ENCODE results near the gene COG1. TPM values are rescaled to one million over a fixed set of nuclear protein-coding genes. Genes with fewer than 3 reads are reported as not detected.

Gene COG1
- polyA plus RNA-seq, 1 donor, result 36.2 TPM

DNA sequence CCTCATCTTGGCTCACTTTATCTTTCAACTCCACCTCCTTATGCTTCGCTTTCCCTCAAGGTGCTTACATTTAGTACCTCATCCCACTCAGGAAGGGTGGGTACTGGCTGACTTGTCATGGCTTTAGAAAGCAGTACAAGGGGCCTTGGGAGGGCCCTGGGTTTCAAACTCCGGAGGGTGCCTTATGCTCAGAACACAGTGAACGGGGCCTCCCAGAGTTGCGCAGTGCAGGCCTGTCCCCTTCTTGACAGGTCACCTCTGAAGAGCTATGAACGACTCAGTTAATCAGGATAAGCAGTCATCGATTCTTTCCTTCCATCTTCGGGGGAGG is 6.0 kb downstream of the COG1 start:
- no peak overlapping the region for H3K4me3 ChIP-seq (ENCODE audit: low read length)
- H3K4me1 ChIP-seq (ENCODE audit: control insufficient read depth, insufficient read depth, low read length), result peaks cover 17% of the 10 kb centered on the region
- H3K36me3 ChIP-seq (ENCODE audit: control insufficient read depth, insufficient read depth, low read length), result peaks cover 65% of the 10 kb centered on the region
- H3K9me3 ChIP-seq (ENCODE audit: control insufficient read depth, low read depth, low read length), result no peaks in the 10 kb centered on the region
- no peak overlapping the region for H3K27ac ChIP-seq (ENCODE audit: low read length)
- H3K27me3 ChIP-seq (ENCODE audit: control insufficient read depth, insufficient read depth, low read length), result no peaks in the 10 kb centered on the region
- WGBS (ENCODE audit: insufficient coverage, low lambda C conversion rate), result no CpG with 5 or more reads among the region's 7 CpGs
- DNase-seq, result no peak

DNA sequence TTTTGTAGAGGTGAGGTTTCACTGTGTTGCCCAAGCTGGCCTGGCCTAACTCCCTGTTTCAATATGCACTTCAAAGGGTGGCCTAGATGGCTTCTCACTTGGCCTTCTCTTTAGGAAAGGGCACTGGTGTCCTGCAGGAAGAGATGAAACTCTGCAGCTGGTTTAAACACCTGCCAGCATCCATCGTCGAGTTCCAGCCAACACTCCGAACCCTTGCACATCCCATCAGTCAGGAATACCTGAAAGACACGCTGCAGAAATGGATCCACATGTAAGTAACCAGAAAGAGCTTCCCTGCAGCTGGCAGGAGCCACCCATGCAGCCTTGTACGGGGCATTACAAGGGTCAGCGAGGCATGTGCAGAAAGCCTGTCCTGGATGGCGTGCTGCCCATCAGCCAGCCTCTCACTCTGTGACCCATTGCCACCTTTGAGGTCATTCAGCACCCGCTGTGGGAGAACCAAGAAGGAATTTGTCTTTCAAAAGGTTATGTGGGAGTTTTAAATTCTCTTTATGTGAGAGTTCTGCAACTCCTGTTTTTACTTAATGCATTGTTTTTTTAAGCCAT is 7.0 kb downstream of the COG1 start:
- DNase-seq, result no peak
- no peak overlapping the region for H3K4me3 ChIP-seq (ENCODE audit: low read length)
- no CpG with 5 or more reads among the region's 8 CpGs for WGBS (ENCODE audit: insufficient coverage, low lambda C conversion rate)
- no peaks in the 10 kb centered on the region for H3K9me3 ChIP-seq (ENCODE audit: control insufficient read depth, low read depth, low read length)
- no peaks in the 10 kb centered on the region for H3K27me3 ChIP-seq (ENCODE audit: control insufficient read depth, insufficient read depth, low read length)
- H3K4me1 ChIP-seq (ENCODE audit: control insufficient read depth, insufficient read depth, low read length), result peaks cover 21% of the 10 kb centered on the region
- no peak overlapping the region for H3K27ac ChIP-seq (ENCODE audit: low read length)
- peaks cover 71% of the 10 kb centered on the region for H3K36me3 ChIP-seq (ENCODE audit: control insufficient read depth, insufficient read depth, low read length)

- peaks cover 78% of the 10 kb centered on the region for H3K36me3 ChIP-seq (ENCODE audit: control insufficient read depth, insufficient read depth, low read length)
- 100% methylated on average over 1 of the region's 10 CpGs for WGBS (ENCODE audit: insufficient coverage, low lambda C conversion rate)
- peaks cover 21% of the 10 kb centered on the region for H3K4me1 ChIP-seq (ENCODE audit: control insufficient read depth, insufficient read depth, low read length)
- H3K27ac ChIP-seq (ENCODE audit: low read length), result no peak overlapping the region
- no peaks in the 10 kb centered on the region for H3K27me3 ChIP-seq (ENCODE audit: control insufficient read depth, insufficient read depth, low read length)
- DNase-seq, result no peak
- H3K4me3 ChIP-seq (ENCODE audit: low read length), result no peak overlapping the region
- H3K9me3 ChIP-seq (ENCODE audit: control insufficient read depth, low read depth, low read length), result no peaks in the 10 kb centered on the region
These were observed 7.6 kb downstream of the COG1 start for GRCh38 chr17:73200476-73200875.

DNA sequence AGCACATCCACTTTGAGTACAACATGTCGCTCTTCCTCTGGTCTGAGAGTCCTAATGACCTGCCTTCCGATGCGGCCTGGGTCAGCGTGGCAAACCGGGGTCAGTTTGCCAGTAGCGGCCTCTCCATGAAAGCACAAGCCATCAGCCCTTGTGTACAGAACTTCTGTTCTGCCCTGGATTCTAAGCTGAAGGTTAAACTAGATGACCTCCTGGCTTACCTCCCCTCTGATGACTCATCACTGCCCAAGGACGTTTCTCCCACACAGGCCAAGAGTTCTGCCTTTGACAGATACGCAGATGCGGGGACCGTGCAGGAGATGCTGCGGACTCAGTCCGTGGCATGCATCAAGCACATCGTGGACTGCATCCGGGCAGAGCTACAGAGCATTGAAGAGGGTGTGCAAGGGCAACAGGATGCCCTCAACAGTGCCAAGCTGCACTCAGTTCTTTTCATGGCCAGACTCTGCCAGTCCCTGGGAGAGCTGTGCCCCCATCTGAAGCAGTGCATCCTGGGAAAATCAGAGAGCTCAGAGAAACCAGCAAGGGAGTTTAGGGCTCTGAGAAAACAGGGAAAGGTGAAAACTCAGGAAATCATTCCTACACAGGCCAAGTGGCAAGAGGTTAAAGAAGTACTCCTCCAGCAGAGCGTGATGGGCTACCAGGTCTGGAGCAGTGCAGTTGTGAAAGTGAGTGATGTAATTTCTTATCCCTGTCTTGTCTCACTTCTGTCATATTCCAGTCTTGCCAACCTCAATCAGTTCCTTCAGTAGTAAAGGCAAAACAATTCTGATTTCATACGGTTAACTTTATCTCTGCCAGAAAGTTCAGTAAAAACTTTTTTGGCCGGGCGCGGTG is 8.6 kb downstream of the COG1 start:
- Histone ChIP-seq H3K4me1 (ENCODE audit: control insufficient read depth, insufficient read depth, low read length) (peaks cover 19% of the 10 kb centered on the region), H3K9me3 (ENCODE audit: control insufficient read depth, low read depth, low read length) (no peaks in the 10 kb centered on the region), H3K27me3 (ENCODE audit: control insufficient read depth, insufficient read depth, low read length) (no peaks in the 10 kb centered on the region), H3K4me3 (ENCODE audit: low read length) (no peak overlapping the region), H3K27ac (ENCODE audit: low read length) (no peak overlapping the region), H3K36me3 (ENCODE audit: control insufficient read depth, insufficient read depth, low read length) (peaks cover 88% of the 10 kb centered on the region)
- no CpG with 5 or more reads among the region's 19 CpGs for WGBS (ENCODE audit: insufficient coverage, low lambda C conversion rate)
- DNase-seq, result no peak

DNA sequence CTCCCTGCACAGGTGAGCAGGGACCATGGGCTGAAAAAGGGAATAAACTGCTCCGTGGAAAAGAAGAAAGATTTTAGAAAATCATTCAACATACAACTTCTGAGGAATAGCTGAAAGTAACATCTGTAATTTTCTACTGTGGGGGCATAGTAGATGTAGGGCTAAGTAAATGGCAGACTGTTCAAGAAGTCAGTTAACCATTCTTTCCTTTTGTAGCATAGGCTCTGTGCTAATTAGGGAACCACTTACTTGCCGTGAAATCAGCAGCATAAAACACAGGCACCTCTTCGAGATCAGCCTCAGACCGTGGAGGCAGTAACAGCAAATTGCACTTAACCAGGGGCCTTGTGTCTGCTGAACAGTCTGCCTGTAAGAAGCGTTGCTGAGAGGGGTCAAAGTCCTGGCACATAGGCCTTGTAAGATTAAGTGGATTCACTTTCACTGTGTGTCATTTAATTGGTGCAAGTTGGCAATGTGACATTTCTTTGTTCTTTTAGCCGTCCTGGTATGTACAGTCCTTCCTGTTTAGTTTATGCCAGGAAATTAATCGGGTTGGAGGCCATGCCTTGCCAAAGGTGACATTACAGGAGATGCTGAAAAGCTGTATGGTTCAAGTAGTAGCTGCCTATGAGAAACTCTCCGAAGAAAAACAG is 10.4 kb downstream of the COG1 start:
- H3K27me3 ChIP-seq (ENCODE audit: control insufficient read depth, insufficient read depth, low read length), result no peaks in the 10 kb centered on the region
- no CpG with 5 or more reads among the region's 8 CpGs for WGBS (ENCODE audit: insufficient coverage, low lambda C conversion rate)
- DNase-seq, result peak; percentile 92 to 97
- peak overlapping the region; percentile 36 for H3K27ac ChIP-seq (ENCODE audit: low read length)
- H3K4me1 ChIP-seq (ENCODE audit: control insufficient read depth, insufficient read depth, low read length), result peaks cover 19% of the 10 kb centered on the region
- H3K4me3 ChIP-seq (ENCODE audit: low read length), result no peak overlapping the region
- peaks cover 87% of the 10 kb centered on the region for H3K36me3 ChIP-seq (ENCODE audit: control insufficient read depth, insufficient read depth, low read length)
- no peaks in the 10 kb centered on the region for H3K9me3 ChIP-seq (ENCODE audit: control insufficient read depth, low read depth, low read length)

DNA sequence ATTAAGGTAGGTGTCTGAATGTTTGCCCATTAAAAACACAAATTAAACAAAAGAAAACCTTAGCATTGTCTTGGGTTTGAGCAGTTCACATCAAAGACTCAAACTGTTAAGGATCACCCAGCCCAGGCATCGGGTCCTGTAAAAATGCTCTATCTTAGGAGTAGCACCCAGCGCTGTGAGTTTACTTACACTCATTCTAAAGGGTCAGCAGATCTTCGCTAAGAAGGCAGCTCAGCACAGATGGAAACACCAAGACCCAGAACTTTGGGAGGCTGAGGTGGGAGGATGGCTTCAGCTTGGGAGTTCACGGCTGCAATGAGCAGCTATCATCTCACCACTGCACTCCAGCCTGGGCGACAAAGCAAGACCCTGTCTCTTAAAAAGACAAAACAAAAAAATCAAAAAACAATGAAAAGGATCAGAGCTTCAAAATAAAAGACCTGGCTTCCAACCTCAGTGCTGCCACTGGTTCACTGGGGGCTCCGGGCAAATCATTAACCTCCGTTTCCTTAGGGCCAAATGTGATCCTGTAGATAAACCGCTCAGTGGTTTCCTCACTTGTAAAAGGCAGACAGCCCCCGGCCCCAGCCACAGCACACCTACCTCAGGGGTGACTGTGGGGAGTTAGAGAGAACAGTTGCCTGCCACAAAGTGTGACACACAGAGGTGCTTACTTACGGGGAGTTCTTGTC is 11.1 kb downstream of the COG1 start:
- peak in 1 of 2 donors; percentile 44 for DNase-seq
- 20% methylated on average over 2 of the region's 10 CpGs for WGBS (ENCODE audit: insufficient coverage, low lambda C conversion rate)
- peaks cover 86% of the 10 kb centered on the region for H3K36me3 ChIP-seq (ENCODE audit: control insufficient read depth, insufficient read depth, low read length)

GRCh38 chr17:73205459-73205961 is 12.7 kb downstream of the COG1 start:
- DNase-seq, result no peak
- Histone ChIP-seq H3K4me1 (ENCODE audit: control insufficient read depth, insufficient read depth, low read length) (peaks cover 19% of the 10 kb centered on the region), H3K27ac (ENCODE audit: low read length) (no peak overlapping the region), H3K27me3 (ENCODE audit: control insufficient read depth, insufficient read depth, low read length) (no peaks in the 10 kb centered on the region), H3K4me3 (ENCODE audit: low read length) (no peak overlapping the region), H3K36me3 (ENCODE audit: control insufficient read depth, insufficient read depth, low read length) (peaks cover 80% of the 10 kb centered on the region), H3K9me3 (ENCODE audit: control insufficient read depth, low read depth, low read length) (no peaks in the 10 kb centered on the region)
- 100% methylated on average over 1 of the region's 10 CpGs for WGBS (ENCODE audit: insufficient coverage, low lambda C conversion rate)

More for the DNA sequence above, 11.1 kb downstream of the COG1 start:
- Histone ChIP-seq H3K4me1 (ENCODE audit: control insufficient read depth, insufficient read depth, low read length) (peaks cover 19% of the 10 kb centered on the region), H3K4me3 (ENCODE audit: low read length) (no peak overlapping the region), H3K9me3 (ENCODE audit: control insufficient read depth, low read depth, low read length) (no peaks in the 10 kb centered on the region), H3K27me3 (ENCODE audit: control insufficient read depth, insufficient read depth, low read length) (no peaks in the 10 kb centered on the region), H3K27ac (ENCODE audit: low read length) (peak overlapping the region; percentile 36)

GRCh38 chr17:73208139-73208827 is 15.4 kb downstream of the COG1 start:
- Histone ChIP-seq H3K9me3 (ENCODE audit: control insufficient read depth, low read depth, low read length) (no peaks in the 10 kb centered on the region), H3K27ac (ENCODE audit: low read length) (no peak overlapping the region), H3K27me3 (ENCODE audit: control insufficient read depth, insufficient read depth, low read length) (no peaks in the 10 kb centered on the region), H3K4me1 (ENCODE audit: control insufficient read depth, insufficient read depth, low read length) (peaks cover 9% of the 10 kb centered on the region), H3K36me3 (ENCODE audit: control insufficient read depth, insufficient read depth, low read length) (peaks cover 58% of the 10 kb centered on the region), H3K4me3 (ENCODE audit: low read length) (no peak overlapping the region)
- DNase-seq, result no peak
- 86% methylated on average over 1 of the region's 16 CpGs for WGBS (ENCODE audit: insufficient coverage, low lambda C conversion rate)

- Histone ChIP-seq H3K9me3 (ENCODE audit: control insufficient read depth, low read depth, low read length) (no peaks in the 10 kb centered on the region), H3K27ac (ENCODE audit: low read length) (no peak overlapping the region), H3K36me3 (ENCODE audit: control insufficient read depth, insufficient read depth, low read length) (peaks cover 51% of the 10 kb centered on the region), H3K4me3 (ENCODE audit: low read length) (no peak overlapping the region), H3K27me3 (ENCODE audit: control insufficient read depth, insufficient read depth, low read length) (no peaks in the 10 kb centered on the region), H3K4me1 (ENCODE audit: control insufficient read depth, insufficient read depth, low read length) (no peaks in the 10 kb centered on the region)
- WGBS (ENCODE audit: insufficient coverage, low lambda C conversion rate), result no CpG with 5 or more reads among the region's 13 CpGs
- no peak for DNase-seq
These were observed 16.6 kb downstream of the COG1 start for GRCh38 chr17:73209436-73209835.
